ENCODE measurements around the gene DAPK1.
"Not testable (repeated sequence)": the region's sequence is repeated elsewhere in the genome, so short reads cannot be mapped to it uniquely, and the experiment has no call there.

DAPK1 gene

GRCh38 chr9:87498046-87498810 is 561 bp downstream of the DAPK1 start:
- no peak for DNase-seq (ENCODE audit: low read depth)

GRCh38 chr9:87498811-87499360 is 1.2 kb downstream of the DAPK1 start:
- no peak for DNase-seq (ENCODE audit: low read depth)

GRCh38 chr9:87499424-87500017 is 1.9 kb downstream of the DAPK1 start:
- no peak for DNase-seq (ENCODE audit: low read depth)

GRCh38 chr9:87500491-87501270 is 3.0 kb downstream of the DAPK1 start:
- no peak for DNase-seq (ENCODE audit: low read depth)

- not testable (repeated sequence) for DNase-seq (ENCODE audit: low read depth)
These were observed 3.6 kb downstream of the DAPK1 start for GRCh38 chr9:87501271-87501656.

- no peak for DNase-seq (ENCODE audit: low read depth)
These were observed 4.1 kb downstream of the DAPK1 start for GRCh38 chr9:87501806-87502205.

- no peak for DNase-seq (ENCODE audit: low read depth)
These were observed 4.9 kb downstream of the DAPK1 start for GRCh38 chr9:87502391-87503221.

GRCh38 chr9:87503430-87503829 is 5.8 kb downstream of the DAPK1 start:
- no peak for DNase-seq (ENCODE audit: low read depth)

- no peak for DNase-seq (ENCODE audit: low read depth)
These were observed 6.3 kb downstream of the DAPK1 start for GRCh38 chr9:87503927-87504326.

GRCh38 chr9:87504938-87505337 is 7.3 kb downstream of the DAPK1 start:
- no peak for DNase-seq (ENCODE audit: low read depth)

- no peak for DNase-seq (ENCODE audit: low read depth)
These were observed 8.4 kb downstream of the DAPK1 start for GRCh38 chr9:87505869-87506678.

GRCh38 chr9:87507576-87507975 is 9.9 kb downstream of the DAPK1 start:
- DNase-seq (ENCODE audit: low read depth), result no peak

GRCh38 chr9:87510252-87510683 is 12.6 kb downstream of the DAPK1 start:
- DNase-seq (ENCODE audit: low read depth), result no peak

- DNase-seq (ENCODE audit: low read depth), result no peak
These were observed 14.6 kb downstream of the DAPK1 start for GRCh38 chr9:87512311-87512710.

- no peak for DNase-seq (ENCODE audit: low read depth)
These were observed 15.5 kb downstream of the DAPK1 start for GRCh38 chr9:87513161-87513560.

- DNase-seq (ENCODE audit: low read depth), result no peak
These were observed 16.3 kb downstream of the DAPK1 start for GRCh38 chr9:87513880-87514535.

GRCh38 chr9:87515006-87515405 is 17.3 kb downstream of the DAPK1 start:
- DNase-seq (ENCODE audit: low read depth), result no peak

- DNase-seq (ENCODE audit: low read depth), result no peak
These were observed 18.0 kb downstream of the DAPK1 start for GRCh38 chr9:87515588-87516221.

- DNase-seq (ENCODE audit: low read depth), result no peak
These were observed 18.7 kb downstream of the DAPK1 start for GRCh38 chr9:87516222-87516925.
